Nephron progenitor cell (in vitro differentiated cells): ENCODE measurements around the gene THEM5.

Experiments used
- DNase-seq: peaks from one replicate; pipeline ENCODE4 v3.0.0; 2021
- H3K27ac Mint-ChIP-seq: 2 replicates; pipeline ENCODE4 v1.8.0; 2021; ENCODE audit warnings: mild to moderate bottlenecking, moderate library complexity, mixed read lengths
- H3K27me3 Mint-ChIP-seq: 2 replicates; pipeline ENCODE4 v1.8.0; 2021; ENCODE audit warnings: mild to moderate bottlenecking, low read depth, mixed read lengths; ENCODE audit not compliant: poor library complexity
- H3K36me3 Mint-ChIP-seq: 2 replicates; pipeline ENCODE4 v1.8.0; 2021; ENCODE audit warnings: low read depth, mixed read lengths
- H3K4me1 Mint-ChIP-seq: 2 replicates; pipeline ENCODE4 v1.8.0; 2021; ENCODE audit warnings: mixed read lengths
- H3K4me3 Mint-ChIP-seq: 2 replicates; pipeline ENCODE4 v1.8.0; 2021; ENCODE audit warnings: mild to moderate bottlenecking, moderate library complexity, mixed read lengths
- H3K9me3 Mint-ChIP-seq: 2 replicates; pipeline ENCODE4 v1.8.0; 2021; ENCODE audit warnings: mild to moderate bottlenecking, moderate library complexity, mixed read lengths
- CTCF ChIP-seq: fragments of 200-600 bp; sonication (generic); IDR thresholded peaks from 2 replicates; pipeline ENCODE4 v1.5.0; 2021; ENCODE audit warnings: antibody characterized with exemption

The THEM5 gene

GRCh38 chr1:151833172-151833900, 20.2 kb downstream of the THEM5 start:
- Mint-ChIP-seq H3K27me3 (peaks cover 46% of the 10 kb centered on the region), H3K9me3 (no peaks in the 10 kb centered on the region), H3K4me3 (no peak overlapping the region), H3K27ac (no peak overlapping the region), H3K36me3 (no peaks in the 10 kb centered on the region), H3K4me1 (peaks cover 50% of the 10 kb centered on the region)
- DNase-seq: no peak
- no peak for TF ChIP-seq CTCF

- DNase-seq: no peak
- H3K36me3 Mint-ChIP-seq: no peaks in the 10 kb centered on the region
- peaks cover 55% of the 10 kb centered on the region for H3K4me1 Mint-ChIP-seq
- H3K9me3 Mint-ChIP-seq: no peaks in the 10 kb centered on the region
- H3K27ac Mint-ChIP-seq: no peak overlapping the region
- peaks cover 39% of the 10 kb centered on the region for H3K27me3 Mint-ChIP-seq
- no peak overlapping the region for H3K4me3 Mint-ChIP-seq
- TF ChIP-seq CTCF: no peak
Observed at GRCh38 chr1:151832318-151832980, 21.1 kb downstream of the THEM5 start.

- Mint-ChIP-seq H3K9me3 (no peaks in the 10 kb centered on the region), H3K4me1 (peaks cover 53% of the 10 kb centered on the region), H3K36me3 (no peaks in the 10 kb centered on the region), H3K4me3 (no peak within 1 kb of the TSS), H3K27me3 (peaks cover 33% of the 10 kb centered on the region), H3K27ac (no peak within 1 kb of the TSS)
- no peak for DNase-seq
- no peak for TF ChIP-seq CTCF
Observed at GRCh38 chr1:151831605-151832004, 21.9 kb downstream of the THEM5 start, which contains the start of gene RORC. Gene RORC, minus strand, starts transcription at chr1:151831802. Its CDS starts 38 bp downstream, at chr1:151831764.

- no peak for TF ChIP-seq CTCF
- no peak for DNase-seq
- Mint-ChIP-seq H3K36me3 (no peaks in the 10 kb centered on the region), H3K9me3 (no peaks in the 10 kb centered on the region), H3K4me1 (peaks cover 49% of the 10 kb centered on the region), H3K4me3 (no peak overlapping the region), H3K27ac (no peak overlapping the region), H3K27me3 (peaks cover 32% of the 10 kb centered on the region)
Observed at GRCh38 chr1:151831256-151831591, 22.3 kb downstream of the THEM5 start.

GRCh38 chr1:151830055-151830454, 23.5 kb downstream of the THEM5 start:
- H3K36me3 Mint-ChIP-seq: no peaks in the 10 kb centered on the region
- DNase-seq: no peak
- no peak overlapping the region for H3K4me3 Mint-ChIP-seq
- H3K27me3 Mint-ChIP-seq: peaks cover 23% of the 10 kb centered on the region
- peaks cover 57% of the 10 kb centered on the region for H3K4me1 Mint-ChIP-seq
- no peak overlapping the region for H3K27ac Mint-ChIP-seq
- no peak for TF ChIP-seq CTCF
- H3K9me3 Mint-ChIP-seq: no peaks in the 10 kb centered on the region
